ENCODE measurements around the gene POLR3H. TPM values are rescaled to one million over a fixed set of nuclear protein-coding genes. Genes with fewer than 3 reads are reported as not detected.

Gene POLR3H
- total and polyA plus RNA-seq, 2 donors (not counting 1 experiment from before 2014, with no cell fraction given): 12.4 to 32.1 TPM

DNA sequence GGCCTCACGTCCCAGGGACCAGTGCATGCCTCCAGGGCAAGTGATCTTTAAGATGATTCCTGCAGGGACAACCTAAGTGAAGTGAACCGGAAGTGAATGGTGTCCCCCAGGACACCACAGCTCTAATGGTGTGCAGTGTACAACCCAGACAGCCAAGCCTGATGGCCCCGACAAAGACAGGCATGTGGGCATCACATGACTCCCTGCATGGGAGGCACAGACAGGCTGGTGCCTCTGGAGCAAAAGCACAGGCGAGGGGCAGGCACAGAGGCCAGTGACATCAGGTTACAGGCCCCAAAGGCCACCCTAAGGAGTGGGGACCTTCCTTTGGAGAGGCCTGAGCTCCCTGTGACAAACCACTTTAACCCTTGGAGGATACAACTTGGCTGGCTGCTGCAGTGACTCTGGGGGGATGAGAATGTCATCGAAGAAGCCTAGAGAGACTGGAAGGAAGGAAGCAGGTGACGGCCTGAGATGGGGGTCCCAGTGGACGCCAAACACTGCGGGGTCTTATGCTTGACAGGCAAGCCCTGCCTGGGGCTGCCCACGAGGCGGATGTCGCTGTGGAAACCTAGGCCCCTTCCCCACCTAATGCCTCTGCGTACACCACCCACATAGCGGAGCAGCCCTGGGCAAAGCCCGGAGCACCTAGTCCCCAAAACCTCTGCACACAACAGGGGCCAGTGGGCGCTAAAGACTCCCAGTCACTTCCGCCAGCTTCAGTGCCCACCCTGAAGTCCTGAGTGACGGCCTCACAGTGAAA, 12.4 kb downstream of the POLR3H start:
- no peak overlapping the region for H3K4me3 Mint-ChIP-seq
- H3K36me3 ChIP-seq (replicated peaks in 1 of 2; ENCODE audit: control extremely low read depth in 1 of 2, control insufficient read depth in 1 of 2, extremely low read depth in 1 of 2, insufficient read depth in 2 of 2, low read length in 1 of 2): peaks cover 0 to 61% of the 10 kb centered on the region in 2 experiments
- no peaks in the 10 kb centered on the region for H3K9me3 Mint-ChIP-seq (ENCODE audit: insufficient read depth)
- 97% methylated on average over 14 of the region's 17 CpGs for WGBS (ENCODE audit: insufficient coverage)
- H3K4me1 ChIP-seq (ENCODE audit: control insufficient read depth in 2 of 2, insufficient read depth in 2 of 2, low read length in 2 of 2): no peaks in the 10 kb centered on the region
- no peaks in the 10 kb centered on the region for H3K27me3 ChIP-seq (replicated peaks in 1 of 4; ENCODE audit: control extremely low read depth in 1 of 4, control insufficient read depth in 3 of 4, insufficient read depth in 4 of 4, low read length in 3 of 4)
- intact Hi-C loops (cut with micrococcal nuclease): no loop called here
- H3K79me2 ChIP-seq (ENCODE audit: control insufficient read depth, insufficient read depth, low read length): peaks cover 20% of the 10 kb centered on the region
- ChIA-PET POLR2A (no interaction called here), CTCF (interaction anchor here (1.3 to 13.2 kb wide), 5 partner anchors 9 to 245 kb away, joined by 3 to 228 read pairs (median 6); no protein-coding TSS in a partner anchor)
- TF ChIP-seq, protein P1, sequence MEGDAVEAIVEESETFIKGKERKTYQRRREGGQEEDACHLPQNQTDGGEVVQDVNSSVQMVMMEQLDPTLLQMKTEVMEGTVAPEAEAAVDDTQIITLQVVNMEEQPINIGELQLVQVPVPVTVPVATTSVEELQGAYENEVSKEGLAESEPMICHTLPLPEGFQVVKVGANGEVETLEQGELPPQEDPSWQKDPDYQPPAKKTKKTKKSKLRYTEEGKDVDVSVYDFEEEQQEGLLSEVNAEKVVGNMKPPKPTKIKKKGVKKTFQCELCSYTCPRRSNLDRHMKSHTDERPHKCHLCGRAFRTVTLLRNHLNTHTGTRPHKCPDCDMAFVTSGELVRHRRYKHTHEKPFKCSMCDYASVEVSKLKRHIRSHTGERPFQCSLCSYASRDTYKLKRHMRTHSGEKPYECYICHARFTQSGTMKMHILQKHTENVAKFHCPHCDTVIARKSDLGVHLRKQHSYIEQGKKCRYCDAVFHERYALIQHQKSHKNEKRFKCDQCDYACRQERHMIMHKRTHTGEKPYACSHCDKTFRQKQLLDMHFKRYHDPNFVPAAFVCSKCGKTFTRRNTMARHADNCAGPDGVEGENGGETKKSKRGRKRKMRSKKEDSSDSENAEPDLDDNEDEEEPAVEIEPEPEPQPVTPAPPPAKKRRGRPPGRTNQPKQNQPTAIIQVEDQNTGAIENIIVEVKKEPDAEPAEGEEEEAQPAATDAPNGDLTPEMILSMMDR (IDR thresholded peaks at IDR 0.05): no peak
- TF ChIP-seq EZH2 (IDR thresholded peaks at IDR 0.05; ENCODE audit: borderline replicate concordance, insufficient read depth, low read depth, low read length, poor library complexity, severe bottlenecking): no peak
- no peak overlapping the region for H3K9ac ChIP-seq (ENCODE audit: low read length)
- H3K4me2 ChIP-seq (replicated peaks; ENCODE audit: low read depth, low read length, poor library complexity, severe bottlenecking): no peak overlapping the region
- no peak overlapping the region for H2AFZ ChIP-seq (ENCODE audit: insufficient read depth, low read depth, low read length, poor library complexity, severe bottlenecking)
- no peak for ATAC-seq (ENCODE audit: low read depth)
- DNase-seq: no peak
- no peak overlapping the region for H3K27ac Mint-ChIP-seq
- no peaks in the 10 kb centered on the region for H3K4me1 Mint-ChIP-seq
- H3K4me3 ChIP-seq (ENCODE audit: control extremely low read depth in 1 of 5, extremely low read depth in 1 of 5, insufficient read depth in 1 of 5, low read depth in 2 of 5, low read length in 4 of 5): no peak overlapping the region
- H3K27ac ChIP-seq (ENCODE audit: low read length in 2 of 2): no peak overlapping the region
- H3K27me3 Mint-ChIP-seq: no peaks in the 10 kb centered on the region
- no peaks in the 10 kb centered on the region for H3K9me3 ChIP-seq (ENCODE audit: control extremely low read depth in 1 of 3, control insufficient read depth in 2 of 3, insufficient read depth in 1 of 3, low read length in 2 of 3)
- peaks cover 23% of the 10 kb centered on the region for H4K20me1 ChIP-seq (ENCODE audit: control insufficient read depth, insufficient read depth, low read length, poor library complexity, severe bottlenecking)

All from B cell (primary cell).